T-cell (primary cell): ENCODE results near the gene PTH. TPM values are rescaled to one million over a fixed set of nuclear protein-coding genes. Genes with fewer than 3 reads are reported as not detected.

Source experiments
- ATAC-seq, 4 experiments: fragments of 200-7000 bp in 3 of 4; fragments of 150-1000 bp in 1 of 4; cut with Tn5 transposase; replicated peaks in 1 of 4; 1 replicate in 3 of 4; 2 replicates in 1 of 4; pipeline ENCODE4 v1.10.0; 2021; ENCODE audit warnings: moderate library complexity in 3 of 4, mild to moderate bottlenecking in 2 of 4, moderate number of reproducible peaks in 1 of 4
- CTCF ChIA-PET, 2 donors: fragments of 300-600 bp; sonication (Branson Sonifier 250); formaldehyde crosslinking; loops; one replicate each; lab custom pipeline; 2022; ENCODE audit warnings: antibody characterized with exemption in 2 of 2; lab: Charles Lee
- POLR2A ChIA-PET, 2 donors: fragments of 300-600 bp; sonication (Branson Sonifier 250); formaldehyde crosslinking; loops; one replicate each; lab custom pipeline; 2022; ENCODE audit warnings: antibody characterized with exemption in 2 of 2; lab: Charles Lee
- DNase-seq, 35 experiments: peaks; one replicate each; pipeline versions ENCODE4 v3.0.0 to v3.0.0-alpha.2; 2013 to 2023
- H3K27ac ChIP-seq: one replicate; pipeline ENCODE4 v1.5.1; 2013; ENCODE audit warnings: low read length
- H3K27me3 ChIP-seq, 2 experiments: replicated peaks in 1 of 2; 1 replicate in 1 of 2; 2 replicates in 1 of 2; pipeline versions ENCODE4 v1.6.1 to v1.7.0; 2013; ENCODE audit warnings: low read length in 1 of 2, mixed read lengths in 1 of 2; ENCODE audit not compliant: control insufficient read depth in 2 of 2, insufficient read depth in 2 of 2; ENCODE audit errors: extremely low read depth in 1 of 2
- H3K36me3 ChIP-seq, 2 donors: 1 replicate in 1 of 2; 2 replicates in 1 of 2; pipeline versions ENCODE4 v1.6.1 to v1.7.0; 2013; ENCODE audit warnings: low read length in 1 of 2; ENCODE audit not compliant: control insufficient read depth in 2 of 2, insufficient read depth in 1 of 2; ENCODE audit errors: extremely low read depth in 1 of 2
- H3K4me1 ChIP-seq, 2 experiments: 1 replicate in 1 of 2; 2 replicates in 1 of 2; pipeline versions ENCODE4 v1.6.1 to v1.7.0; 2013; ENCODE audit warnings: low read length in 2 of 2, mixed read lengths in 1 of 2; ENCODE audit not compliant: insufficient read depth in 2 of 2, control insufficient read depth in 1 of 2; ENCODE audit errors: extremely low read depth in 1 of 2
- H3K4me3 ChIP-seq, 2 donors: 1 replicate in 1 of 2; 2 replicates in 1 of 2; pipeline versions ENCODE4 v1.5.1 to v1.7.0; 2013; ENCODE audit warnings: mild to moderate bottlenecking in 2 of 2, low read length in 1 of 2, moderate library complexity in 1 of 2; ENCODE audit not compliant: control insufficient read depth in 1 of 2; ENCODE audit errors: extremely low read depth in 1 of 2
- H3K9me3 ChIP-seq: 2 replicates; pipeline ENCODE4 v1.7.0; 2013
- H3K27ac Mint-ChIP-seq, 2 donors: one replicate each; pipeline ENCODE4 v1.8.0; 2020 to 2021; ENCODE audit warnings: mild to moderate bottlenecking in 2 of 2, mixed read lengths in 2 of 2
- H3K27me3 Mint-ChIP-seq, 2 donors: one replicate each; pipeline ENCODE4 v1.8.0; 2021 to 2022; ENCODE audit warnings: mixed read lengths in 2 of 2
- H3K36me3 Mint-ChIP-seq: one replicate; pipeline ENCODE4 v1.8.0; 2021; ENCODE audit warnings: mixed read lengths
- H3K4me1 Mint-ChIP-seq, 3 donors: one replicate each; pipeline ENCODE4 v1.8.0; 2020 to 2022; ENCODE audit warnings: mixed read lengths in 3 of 3, mild to moderate bottlenecking in 1 of 3
- H3K4me3 Mint-ChIP-seq, 3 donors: one replicate each; pipeline ENCODE4 v1.8.0; 2020 to 2022; ENCODE audit warnings: mild to moderate bottlenecking in 3 of 3, mixed read lengths in 3 of 3, moderate library complexity in 3 of 3
- H3K9me3 Mint-ChIP-seq, 3 donors: one replicate each; pipeline ENCODE4 v1.8.0; 2020 to 2022; ENCODE audit warnings: mixed read lengths in 3 of 3
- WGBS: methylation state at CpG from one replicate; pipeline ENCODE4 v1.1.5; 2013; ENCODE audit warnings: missing lambda C conversion rate; ENCODE audit not compliant: insufficient coverage; 5-methylcytosine and 5-hydroxymethylcytosine counted together
- total RNA-seq, 35 experiments: library from RNA in 6 of 35; stranded (reverse) in 6 of 35; fragments of 120-200 nt in 1 of 35; gene quantifications; one replicate each; pipeline versions ENCODE4 v1.2.1 to v1.2.4 and lab custom pipeline; 2013 to 2026

Gene PTH
- total RNA-seq, 5 donors from 2014 or later (not counting 1 experiment from before 2014, with no cell fraction given): not detected

- peaks cover 46 to 51% (median 48%) of the 10 kb centered on the region in 3 donors for H3K4me1 Mint-ChIP-seq
- H3K9me3 Mint-ChIP-seq: no peaks in the 10 kb centered on the region
- peak within 1 kb of the TSS; percentile 98 to 100 (median 99) for H3K4me3 Mint-ChIP-seq
- H3K27ac Mint-ChIP-seq: peak within 1 kb of the TSS; percentile 96 to 99
- peak within 1 kb of the TSS; percentile 89 to 92 for H3K4me3 ChIP-seq
- H3K36me3 ChIP-seq: no peaks in the 10 kb centered on the region
- ChIA-PET POLR2A (interaction anchor here (0.6 to 1.0 kb wide), 5 partner anchors 12 to 783 kb away, joined by 3 to 4 read pairs (median 3); no protein-coding TSS in a partner anchor), CTCF (interaction anchor here in 1 of 2 donors (0.8 to 1.9 kb wide), 2 partner anchors 9 to 24 kb away, joined by 3 to 5 read pairs; no protein-coding TSS in a partner anchor)
- peaks cover 9 to 12% of the 10 kb centered on the region in 2 experiments for H3K4me1 ChIP-seq
- DNase-seq (peak; percentile 83 to 96 (median 92)), ATAC-seq (peak; percentile 98 to 100 (median 99))
- peak within 1 kb of the TSS; percentile 82 for H3K27ac ChIP-seq
- no peaks in the 10 kb centered on the region for H3K27me3 Mint-ChIP-seq
- no peaks in the 10 kb centered on the region for H3K27me3 ChIP-seq
- no peaks in the 10 kb centered on the region for H3K9me3 ChIP-seq
- H3K36me3 Mint-ChIP-seq: peaks cover 11% of the 10 kb centered on the region
- 1% methylated on average over 62 of the region's 71 CpGs for WGBS
Measured at GRCh38 chr11:13462901-13463778, 32.7 kb downstream of the PTH start, which contains the start of gene BTBD10. TSS of gene BTBD10 (minus strand) at chr11:13463222. CDS start at chr11:13445124, 18,098 bp downstream.

- H3K4me3 ChIP-seq: peak overlapping the region; percentile 89 to 92
- peaks cover 51 to 55% (median 54%) of the 10 kb centered on the region in 3 donors for H3K4me1 Mint-ChIP-seq
- no peaks in the 10 kb centered on the region for H3K27me3 Mint-ChIP-seq
- no peaks in the 10 kb centered on the region for H3K9me3 Mint-ChIP-seq
- H3K4me1 ChIP-seq: peaks cover 9 to 12% of the 10 kb centered on the region in 2 experiments
- H3K36me3 ChIP-seq: no peaks in the 10 kb centered on the region
- DNase-seq (peak in 30 of 35 experiments; percentile 19 to 65 (median 33)), ATAC-seq (peak; percentile 39 to 42 (median 41))
- CTCF ChIA-PET: interaction anchor here in 1 of 2 donors (0.8 to 1.9 kb wide), 2 partner anchors 9 to 25 kb away, joined by 3 to 5 read pairs; no protein-coding TSS in a partner anchor
- peak overlapping the region; percentile 82 for H3K27ac ChIP-seq
- no peaks in the 10 kb centered on the region for H3K27me3 ChIP-seq
- peak overlapping the region; percentile 96 to 99 for H3K27ac Mint-ChIP-seq
- H3K4me3 Mint-ChIP-seq: peak overlapping the region; percentile 98 to 100 (median 99)
- peaks cover 11% of the 10 kb centered on the region for H3K36me3 Mint-ChIP-seq
- 0% methylated on average over 11 of the region's 18 CpGs for WGBS
- H3K9me3 ChIP-seq: no peaks in the 10 kb centered on the region
- POLR2A ChIA-PET: interaction anchor here (0.6 to 1.0 kb wide), 3 partner anchors 12 to 1018 kb away, joined by 3 to 4 read pairs (median 4); no protein-coding TSS in a partner anchor
Measured at GRCh38 chr11:13462311-13462900, 33.4 kb downstream of the PTH start.

- peaks cover 55 to 58% (median 58%) of the 10 kb centered on the region in 3 donors for H3K4me1 Mint-ChIP-seq
- ChIA-PET POLR2A (interaction anchor here in 1 of 2 donors (0.7 kb wide), 1 partner anchor 42 kb away, joined by 8 read pairs; no protein-coding TSS in a partner anchor), CTCF (interaction anchor here in 1 of 2 donors (0.6 to 1.0 kb wide), 2 partner anchors 21 to 26 kb away, joined by 3 to 4 read pairs; no protein-coding TSS in a partner anchor)
- Histone ChIP-seq H3K27ac (no peak overlapping the region), H3K27me3 (no peaks in the 10 kb centered on the region), H3K9me3 (no peaks in the 10 kb centered on the region), H3K36me3 (no peaks in the 10 kb centered on the region), H3K4me3 (no peak overlapping the region), H3K4me1 (peaks cover 9 to 12% of the 10 kb centered on the region in 2 experiments)
- no peak for ATAC-seq
- WGBS: no CpG with 5 or more reads among the region's 3 CpGs
- no peak overlapping the region for H3K27ac Mint-ChIP-seq
- peak overlapping the region; percentile 98 to 100 (median 99) for H3K4me3 Mint-ChIP-seq
- DNase-seq: no peak
- no peaks in the 10 kb centered on the region for H3K27me3 Mint-ChIP-seq
- peaks cover 11% of the 10 kb centered on the region for H3K36me3 Mint-ChIP-seq
- no peaks in the 10 kb centered on the region for H3K9me3 Mint-ChIP-seq
Measured at GRCh38 chr11:13461291-13461690, 34.5 kb downstream of the PTH start.

- peaks cover 63 to 66% (median 63%) of the 10 kb centered on the region in 3 donors for H3K4me1 Mint-ChIP-seq
- H3K4me3 Mint-ChIP-seq: peak overlapping the region in 1 of 3 donors; percentile 27
- H3K36me3 ChIP-seq: no peaks in the 10 kb centered on the region
- peaks cover 42% of the 10 kb centered on the region for H3K36me3 Mint-ChIP-seq
- POLR2A ChIA-PET: interaction anchor here in 1 of 2 donors (0.7 kb wide), 1 partner anchor 12 kb away, joined by 4 read pairs; no protein-coding TSS in a partner anchor
- DNase-seq: peak in 1 of 35 experiments; percentile 8
- no peaks in the 10 kb centered on the region for H3K27me3 Mint-ChIP-seq
- no CpG with 5 or more reads among the region's 2 CpGs for WGBS
- H3K9me3 Mint-ChIP-seq: peaks cover 0 to 17% (median 4%) of the 10 kb centered on the region in 3 donors
- no peaks in the 10 kb centered on the region for H3K9me3 ChIP-seq
- H3K27ac ChIP-seq: no peak overlapping the region
- H3K4me1 ChIP-seq: peaks cover 4 to 6% of the 10 kb centered on the region in 2 experiments
- no peaks in the 10 kb centered on the region for H3K27me3 ChIP-seq
- no peak overlapping the region for H3K4me3 ChIP-seq
- no peak overlapping the region for H3K27ac Mint-ChIP-seq
- CTCF ChIA-PET: no interaction called here
- peak in 1 of 4 experiments; percentile 51 for ATAC-seq
Measured at GRCh38 chr11:13450832-13451397, 44.9 kb downstream of the PTH start.

GRCh38 chr11:13449522-13449921 is 46.3 kb downstream of the PTH start:
- DNase-seq (no peak), ATAC-seq (no peak)
- Mint-ChIP-seq H3K9me3 (peaks cover 0 to 17% (median 4%) of the 10 kb centered on the region in 3 donors), H3K4me3 (no peak overlapping the region), H3K36me3 (peaks cover 38% of the 10 kb centered on the region), H3K4me1 (peaks cover 66 to 70% (median 68%) of the 10 kb centered on the region in 3 donors), H3K27ac (no peak overlapping the region), H3K27me3 (no peaks in the 10 kb centered on the region)
- no peaks in the 10 kb centered on the region for H3K27me3 ChIP-seq
- no peak overlapping the region for H3K4me3 ChIP-seq
- no peaks in the 10 kb centered on the region for H3K9me3 ChIP-seq
- WGBS: no CpG with 5 or more reads among the region's 1 CpG
- CTCF ChIA-PET: interaction anchor here in 1 of 2 donors (0.5 kb wide), 1 partner anchor 1649 kb away, joined by 3 read pairs; no protein-coding TSS in a partner anchor
- H3K4me1 ChIP-seq: peaks cover 4 to 6% of the 10 kb centered on the region in 2 experiments
- POLR2A ChIA-PET: no interaction called here
- no peak overlapping the region for H3K27ac ChIP-seq
- no peaks in the 10 kb centered on the region for H3K36me3 ChIP-seq
